CD4-positive, alpha-beta T cell treated with Interleukin-10 for 1 hour (primary cell): ENCODE results near the gene LDHD.

Source experiments
- DNase-seq: peaks from one replicate; pipeline ENCODE4 v3.0.0-alpha.2; 2020

LDHD gene

DNA sequence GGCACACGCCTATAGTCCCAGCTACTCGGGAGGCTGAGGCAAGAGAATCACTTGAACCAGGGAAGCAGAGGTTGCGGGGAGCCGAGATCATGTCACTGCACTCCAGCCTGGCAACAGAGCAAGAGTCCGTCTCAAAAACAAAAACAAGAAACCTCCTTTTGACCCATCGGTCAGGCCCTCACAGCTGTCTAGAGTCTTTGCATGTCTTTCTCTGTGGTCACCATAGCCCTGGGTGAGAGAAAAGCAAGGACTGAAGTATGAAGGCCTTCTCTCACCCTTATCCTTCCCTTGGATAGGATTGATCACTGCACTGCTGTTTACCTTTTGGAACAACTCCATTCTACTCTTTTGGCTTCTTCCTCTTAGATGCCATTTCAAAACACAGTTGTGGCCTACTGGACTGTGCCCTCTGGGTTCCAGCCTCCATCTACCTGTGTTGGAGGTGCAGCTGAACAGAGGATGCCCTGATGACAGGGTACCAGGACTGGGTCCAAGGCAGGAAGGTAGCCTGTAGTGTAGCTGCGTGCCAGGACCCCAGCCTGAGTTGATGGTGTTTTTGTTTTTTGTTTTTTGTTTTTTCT, 37.1 kb downstream of the LDHD start:
- no peak for DNase-seq

- no peak for DNase-seq
These were observed 37.7 kb downstream of the LDHD start for GRCh38 chr16:75078886-75079285.

- DNase-seq = no peak
These were observed 40.8 kb downstream of the LDHD start for GRCh38 chr16:75075688-75076268.

- DNase-seq = peak; percentile 93
These were observed 41.5 kb downstream of the LDHD start for GRCh38 chr16:75074920-75075687.

- DNase-seq = no peak
These were observed 42.2 kb downstream of the LDHD start for GRCh38 chr16:75074304-75074793.

GRCh38 chr16:75073545-75074303, 42.9 kb downstream of the LDHD start:
- DNase-seq = no peak

- DNase-seq = no peak
These were observed 44.2 kb downstream of the LDHD start for GRCh38 chr16:75072239-75072947.

DNA sequence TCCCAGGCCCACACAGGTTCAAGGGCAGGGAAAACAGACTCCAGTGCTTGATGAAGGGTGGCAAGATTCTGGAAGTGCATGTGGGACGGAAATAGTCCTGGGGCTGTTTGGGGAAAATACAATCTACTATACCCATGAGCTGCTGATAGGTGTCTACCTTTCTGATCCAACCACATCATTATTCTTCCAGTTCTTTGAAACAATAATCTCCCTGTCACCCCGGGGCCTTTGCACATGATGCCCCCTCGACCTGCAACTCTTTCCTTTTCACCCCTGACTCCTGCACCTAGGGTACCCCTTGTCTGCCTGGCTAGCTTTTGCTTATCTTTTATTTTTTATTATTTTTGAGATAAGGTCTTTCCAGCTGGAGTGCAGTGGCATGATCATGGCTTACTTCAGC, 45.0 kb downstream of the LDHD start:
- no peak for DNase-seq

DNA sequence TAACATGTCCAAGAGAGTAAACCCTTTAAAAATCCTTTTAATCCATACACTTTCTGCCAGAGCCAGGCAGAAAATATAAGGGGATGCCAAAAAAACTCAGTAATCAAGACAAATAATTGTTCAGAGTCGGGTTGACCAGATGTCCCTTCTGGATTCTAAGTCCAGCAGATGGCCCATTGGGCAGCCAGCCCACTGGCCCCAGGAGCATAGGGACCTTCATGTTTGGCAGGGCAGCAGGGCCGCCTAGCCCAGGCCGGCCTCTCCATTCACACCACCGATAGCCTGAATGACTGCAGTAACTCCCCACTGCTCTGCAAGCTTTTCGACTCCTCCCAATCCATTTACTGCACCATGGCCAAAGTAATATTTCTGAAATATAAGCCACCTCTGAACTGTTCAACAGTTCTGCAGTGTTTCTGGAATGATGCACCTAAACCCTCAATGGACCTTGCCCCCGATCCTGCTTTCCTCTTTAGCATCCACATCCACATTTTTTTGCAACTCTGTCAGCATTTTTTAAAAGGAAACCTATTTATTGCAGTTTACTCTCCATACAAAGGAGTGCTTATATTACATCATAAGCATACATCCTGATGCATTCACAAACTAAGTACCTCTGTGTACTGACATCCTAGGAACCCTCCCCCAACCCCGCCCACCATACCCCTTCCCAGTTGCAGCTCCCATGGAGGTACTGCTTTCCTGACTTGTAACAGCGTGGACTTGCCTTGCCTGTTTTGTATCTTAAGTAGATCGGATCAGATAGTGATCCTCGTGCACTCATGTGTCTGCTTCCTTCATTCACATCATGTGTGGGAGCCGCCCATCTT, 46.4 kb downstream of the LDHD start:
- DNase-seq = no peak

DNA sequence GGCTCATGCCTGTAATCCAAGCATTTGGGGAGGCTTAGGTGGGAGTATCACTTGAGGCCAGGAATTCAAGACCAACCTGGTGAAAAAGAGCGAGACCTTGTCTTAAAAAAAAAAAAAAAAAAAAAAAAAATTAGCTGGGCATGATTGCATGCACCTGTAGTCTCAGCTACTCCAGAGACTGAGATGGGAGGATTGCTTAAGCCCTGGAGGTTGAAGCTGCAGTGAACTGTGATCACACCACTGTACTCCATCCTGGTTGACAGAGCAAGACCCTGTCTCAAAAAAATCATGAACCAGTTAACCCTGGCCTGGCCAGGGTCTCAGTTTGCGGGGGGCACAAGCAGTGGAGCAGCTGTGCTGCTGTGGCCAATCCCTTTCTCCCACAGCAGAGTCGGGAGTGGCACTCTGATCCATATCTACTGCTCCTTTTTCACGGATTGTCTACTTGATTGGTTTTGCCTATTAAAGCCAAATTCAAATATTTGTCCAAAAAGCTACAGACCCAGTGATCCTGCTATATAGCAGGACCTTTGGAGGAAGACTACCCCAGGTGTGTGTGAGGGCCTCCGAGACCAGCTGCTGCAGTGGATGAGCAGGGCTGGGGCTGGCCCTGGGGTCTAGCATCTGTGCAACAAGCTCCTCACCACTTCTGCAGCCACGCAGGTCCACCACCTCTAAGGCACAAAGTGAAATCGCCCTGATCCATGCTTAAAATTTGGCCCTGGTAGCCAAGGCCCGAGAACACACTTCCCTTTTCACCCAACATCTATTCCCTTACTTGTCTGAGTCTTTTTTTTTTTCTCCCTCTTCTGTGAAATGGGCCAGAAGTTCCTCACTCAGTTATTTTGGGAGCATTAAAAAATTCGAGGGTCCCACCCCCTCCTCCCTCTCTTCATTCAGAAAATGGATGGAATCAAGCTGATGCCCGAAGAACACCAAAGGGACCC, 48.2 kb downstream of the LDHD start:
- DNase-seq = no peak

GRCh38 chr16:75066861-75067447, 49.6 kb downstream of the LDHD start:
- DNase-seq = no peak

- DNase-seq = no peak
These were observed 50.9 kb downstream of the LDHD start for GRCh38 chr16:75065521-75066149.

DNA sequence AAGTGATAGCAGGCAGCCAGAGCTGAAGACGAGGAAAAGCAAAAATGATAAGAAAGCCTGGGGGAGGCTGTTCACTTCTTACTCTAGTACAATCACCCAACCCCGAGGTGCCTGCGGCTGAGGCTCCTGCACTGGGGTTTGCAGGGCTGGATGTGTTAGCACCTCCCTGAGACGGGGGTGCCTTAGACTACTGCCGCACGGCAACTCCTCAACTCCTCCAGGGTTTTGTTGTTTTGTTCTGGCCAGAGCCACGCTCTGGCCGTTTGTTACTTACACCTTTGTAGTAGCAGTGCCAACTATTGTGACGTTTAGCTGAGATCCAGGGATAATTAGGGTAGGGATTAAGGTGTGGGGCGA, 51.5 kb downstream of the LDHD start:
- peak; percentile 31 for DNase-seq

DNA sequence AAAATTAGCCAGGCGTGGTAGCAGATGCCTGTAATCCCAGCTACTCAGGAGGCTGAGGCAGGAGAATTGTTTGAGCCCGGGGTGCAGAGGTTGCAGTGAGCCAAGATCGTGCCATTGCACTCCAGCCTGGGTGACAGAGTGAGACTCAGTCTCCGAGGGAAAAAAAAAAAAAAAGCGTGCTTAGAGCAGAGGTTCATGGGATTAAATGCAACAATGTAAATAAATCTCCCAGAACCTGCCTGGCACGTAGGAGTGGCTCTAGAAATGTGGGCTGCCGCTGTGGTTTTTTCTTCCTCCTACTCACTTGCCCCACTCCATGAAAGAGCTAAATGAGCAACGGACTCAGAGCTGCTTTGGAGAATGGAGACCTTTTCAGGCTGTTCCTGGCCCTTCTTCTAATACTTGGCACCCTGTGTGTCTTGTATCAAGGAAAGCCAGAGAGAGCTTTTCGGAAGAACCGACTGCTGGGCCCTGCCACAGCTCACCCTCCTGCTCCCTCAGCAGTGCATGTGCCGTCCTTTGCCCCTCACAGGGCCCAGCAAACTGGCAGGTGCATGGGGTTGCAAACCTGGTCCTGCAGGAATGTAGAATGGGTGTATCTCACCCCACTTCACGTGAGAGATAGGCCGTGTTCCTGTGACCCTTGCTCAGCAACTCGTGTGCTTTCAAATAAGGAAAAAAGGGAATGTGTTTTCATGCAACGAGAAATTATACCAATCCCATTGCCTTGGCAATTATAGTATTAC, 52.0 kb downstream of the LDHD start:
- no peak for DNase-seq

DNA sequence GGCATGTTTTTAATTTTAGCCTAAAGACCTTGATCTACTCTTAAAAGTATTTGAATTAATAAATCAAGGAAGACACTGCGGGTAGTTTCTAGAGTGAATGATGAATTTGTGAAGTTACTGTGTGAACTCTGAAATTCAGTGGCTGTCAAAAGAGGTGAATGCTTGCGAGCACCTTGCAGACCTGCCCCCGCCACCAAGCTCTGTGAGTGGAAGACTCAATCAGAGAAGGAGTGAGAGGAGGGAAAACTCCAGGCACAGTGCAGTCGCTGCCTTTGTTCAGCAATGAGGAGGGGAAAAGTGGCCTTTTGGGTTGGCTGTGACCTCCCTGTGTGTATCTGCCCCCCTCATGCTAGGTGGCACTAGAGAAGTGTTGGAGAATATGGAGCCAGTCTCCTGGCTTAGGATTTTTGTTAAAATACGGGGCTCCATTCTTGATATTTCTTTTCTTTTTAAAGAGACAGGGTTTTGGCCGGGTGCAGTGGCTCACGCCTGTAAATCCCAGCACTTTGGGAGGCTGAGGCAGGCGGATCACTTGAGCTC, 53.0 kb downstream of the LDHD start:
- DNase-seq = no peak

GRCh38 chr16:75062976-75063346, 53.6 kb downstream of the LDHD start:
- DNase-seq = no peak

DNA sequence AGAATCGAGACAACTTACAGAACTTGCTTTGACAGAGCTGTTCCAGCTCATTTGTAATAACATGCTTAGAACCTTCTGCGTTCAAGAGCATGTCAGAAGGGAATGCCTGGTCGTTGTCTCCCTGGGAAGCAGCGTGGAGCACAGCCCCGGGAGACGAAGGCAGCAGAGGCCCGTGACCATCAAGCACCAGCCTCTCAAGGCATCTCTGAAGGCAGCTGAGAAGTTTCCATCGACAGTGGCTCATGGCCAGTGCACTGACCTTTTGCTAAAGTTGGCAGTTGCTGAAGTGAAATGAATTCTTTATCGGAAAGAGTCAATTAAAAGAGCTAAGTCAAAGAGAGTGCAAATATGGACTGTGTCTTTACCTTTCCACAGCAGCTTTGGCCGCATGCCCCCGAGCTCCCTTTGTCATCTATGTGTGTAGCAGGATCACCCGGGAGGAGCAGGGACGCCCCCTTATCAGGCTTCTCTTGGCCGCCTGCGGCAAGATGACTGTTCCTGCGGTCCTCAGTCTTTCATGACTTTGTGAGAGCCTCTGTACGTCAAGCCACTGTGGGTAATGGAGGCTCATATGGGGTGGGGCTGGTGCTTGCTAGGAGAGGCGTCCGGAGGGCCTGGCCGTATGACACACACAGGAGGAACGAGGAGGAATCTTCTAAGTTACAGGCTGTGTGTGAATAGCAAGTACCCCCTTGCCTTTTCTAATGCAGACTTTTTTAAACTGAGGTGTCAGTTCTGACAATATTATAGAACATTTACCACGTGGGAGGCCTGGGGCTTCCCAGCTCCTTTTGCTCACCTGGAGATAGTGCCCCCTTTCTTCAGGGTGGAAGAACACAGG, 54.2 kb downstream of the LDHD start:
- DNase-seq = no peak
